G401 (cell line): ENCODE measurements around the gene ZNF213. TPM values are rescaled to one million over a fixed set of nuclear protein-coding genes. Genes with fewer than 3 reads are reported as not detected.
A peak's percentile ranks its signal among the peaks of the same experiment; 100 is the strongest.

ENCODE experiments used
- DNase-seq: peaks from one replicate; pipeline ENCODE4 v3.0.0-alpha.2; 2015; ENCODE audit warnings: low spot score
- in situ Hi-C: cut with HindIII; loops from 2 replicates; pipeline ENCODE4 v1.10.0; 2016; ENCODE audit warnings: low sequenced_read_pairs, mixed read lengths
- total RNA-seq: library from RNA; depleted of rRNA; stranded (reverse); fragments of >200 nt; shearing (Covaris generic); gene quantifications from 2 replicates; pipeline ENCODE4 v1.2.3, GENCODE V29; 2014

ZNF213 gene
- total RNA-seq, 1 experiment from 2014 or later: 0.61 TPM

DNA sequence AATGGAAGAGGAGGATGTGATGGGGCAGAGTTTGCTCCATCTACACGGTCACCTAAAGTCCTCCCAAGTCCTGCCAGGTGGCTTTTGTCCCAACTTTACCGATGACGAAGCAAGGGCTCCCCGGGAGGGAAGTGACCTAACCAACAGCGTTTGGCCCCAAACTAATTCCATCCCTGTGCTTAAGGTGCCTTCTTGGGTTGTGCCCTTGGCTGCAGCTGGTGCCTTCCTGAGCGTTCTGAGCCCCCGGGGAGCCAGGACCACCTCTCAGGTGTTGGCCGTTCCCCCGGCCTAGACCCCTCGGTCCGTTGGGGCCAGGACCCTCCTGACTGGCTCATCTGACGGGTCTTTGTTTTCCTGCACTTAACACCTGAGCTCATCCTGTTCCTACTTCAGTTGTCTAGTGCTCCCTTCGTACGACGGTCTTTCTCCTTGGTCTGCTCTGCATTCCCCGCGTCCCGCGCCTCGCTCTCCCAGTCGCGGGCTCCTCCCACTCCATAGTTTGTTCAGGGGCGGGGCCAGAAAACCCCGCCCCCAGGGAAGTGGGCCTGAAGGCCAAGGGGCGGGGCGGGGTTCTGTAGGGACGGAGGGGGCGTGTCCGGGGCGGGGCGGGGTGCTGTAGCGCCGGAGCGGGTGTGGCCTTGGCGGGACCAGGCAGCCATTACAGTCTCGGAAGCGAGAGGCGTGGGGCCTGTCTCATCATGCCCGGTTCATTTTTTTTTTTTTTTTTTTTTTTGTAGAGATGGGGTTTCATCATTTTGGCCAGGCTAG is 34.9 kb upstream of the ZNF213 start:
- peak; percentile 65 for DNase-seq

GRCh38 chr16:3101018-3101840 is 33.6 kb upstream of the ZNF213 start:
- in situ Hi-C loops: no loop called here
- DNase-seq: peak; percentile 37

More for the DNA sequence above, 34.9 kb upstream of the ZNF213 start:
- in situ Hi-C loops: no loop called here

GRCh38 chr16:3101841-3102470 is 32.9 kb upstream of the ZNF213 start:
- DNase-seq: no peak
- in situ Hi-C loops: no loop called here

GRCh38 chr16:3106205-3106928 is 28.5 kb upstream of the ZNF213 start:
- DNase-seq: peak; percentile 90

DNA sequence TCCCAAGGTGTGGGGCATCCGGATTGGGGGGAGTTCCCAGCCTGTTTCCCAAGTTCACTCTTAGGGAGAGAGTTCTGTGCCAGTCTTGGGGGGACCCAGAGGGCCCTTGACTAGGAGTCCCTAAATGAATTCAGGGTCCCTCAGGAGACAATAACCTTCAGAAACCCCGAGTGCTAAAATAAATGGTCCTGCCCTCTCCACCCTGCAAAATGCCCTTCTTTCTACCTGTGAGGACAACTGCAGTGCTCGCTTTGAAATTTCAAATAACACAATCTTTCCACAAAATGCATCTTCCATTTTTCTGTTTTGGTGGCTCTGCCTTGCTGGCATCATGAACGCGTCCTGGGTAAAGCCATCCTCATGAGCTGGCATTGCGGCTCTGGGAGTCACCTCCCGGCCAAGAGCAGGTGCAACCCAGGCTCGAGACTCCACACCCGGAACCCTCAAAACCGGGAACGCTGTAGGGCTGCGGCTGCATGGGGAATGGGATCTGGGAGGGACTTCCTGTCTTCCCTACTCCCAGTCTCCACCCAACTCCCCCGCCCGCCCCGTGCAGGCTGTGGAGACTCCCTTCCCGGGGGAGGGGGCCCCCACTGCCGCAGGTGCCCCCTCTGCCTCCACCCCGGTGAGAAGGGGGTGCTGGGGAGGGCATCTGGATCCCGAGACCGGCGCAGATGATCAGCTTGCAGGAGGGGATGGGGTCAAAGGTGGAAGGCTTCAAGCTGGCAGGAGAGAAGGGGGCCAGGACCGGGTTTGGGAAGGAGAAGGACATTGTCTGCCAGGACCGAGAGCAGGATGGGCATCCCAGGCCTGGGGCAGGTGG is 22.6 kb upstream of the ZNF213 start, which contains the start of gene ZNF205:
TSS of gene ZNF205 (plus strand) at position 529 of the 823 bp plus-strand sequence. CDS start 845 bp downstream, outside the sequence.
- in situ Hi-C loops: no loop called here
- peak; percentile 91 for DNase-seq

More at GRCh38 chr16:3106205-3106928, 28.5 kb upstream of the ZNF213 start:
- in situ Hi-C loops: no loop called here

- DNase-seq: peak; percentile 41
- in situ Hi-C loops: no loop called here
Measured at GRCh38 chr16:3112881-3113574, 21.8 kb upstream of the ZNF213 start.

GRCh38 chr16:3113765-3114479 is 20.9 kb upstream of the ZNF213 start:
- in situ Hi-C loops: no loop called here
- no peak for DNase-seq

- DNase-seq: no peak
- in situ Hi-C loops: no loop called here
Measured at GRCh38 chr16:3115003-3115402, 19.8 kb upstream of the ZNF213 start.

GRCh38 chr16:3115561-3115960 is 19.3 kb upstream of the ZNF213 start:
- no peak for DNase-seq
- in situ Hi-C loops: no loop called here

GRCh38 chr16:3118204-3118790 is 16.5 kb upstream of the ZNF213 start:
- no peak for DNase-seq
- in situ Hi-C loops: no loop called here

GRCh38 chr16:3118846-3119245 is 16.0 kb upstream of the ZNF213 start:
- in situ Hi-C loops: no loop called here
- no peak for DNase-seq

GRCh38 chr16:3119286-3119685 is 15.5 kb upstream of the ZNF213 start:
- in situ Hi-C loops: no loop called here

DNA sequence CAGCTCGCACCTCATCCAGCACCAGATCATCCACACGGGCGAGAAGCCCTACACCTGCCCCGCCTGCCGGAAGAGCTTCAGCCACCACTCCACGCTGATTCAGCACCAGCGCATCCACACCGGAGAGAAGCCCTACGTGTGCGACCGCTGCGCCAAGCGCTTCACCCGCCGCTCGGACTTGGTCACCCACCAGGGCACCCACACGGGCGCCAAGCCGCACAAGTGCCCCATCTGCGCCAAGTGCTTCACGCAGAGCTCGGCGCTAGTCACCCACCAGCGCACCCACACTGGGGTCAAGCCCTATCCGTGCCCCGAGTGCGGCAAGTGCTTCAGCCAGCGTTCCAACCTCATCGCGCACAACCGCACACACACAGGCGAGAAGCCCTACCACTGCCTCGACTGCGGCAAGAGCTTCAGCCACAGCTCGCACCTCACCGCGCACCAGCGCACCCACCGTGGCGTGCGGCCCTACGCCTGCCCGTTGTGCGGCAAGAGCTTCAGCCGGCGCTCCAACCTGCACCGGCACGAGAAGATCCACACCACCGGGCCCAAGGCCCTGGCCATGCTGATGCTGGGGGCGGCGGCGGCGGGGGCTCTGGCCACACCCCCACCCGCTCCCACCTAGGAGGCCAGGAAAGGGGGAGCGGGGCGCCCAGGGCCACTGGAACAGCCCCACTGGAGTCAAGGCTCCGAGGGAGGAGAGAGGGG is 15.0 kb upstream of the ZNF213 start:
- DNase-seq: no peak
- in situ Hi-C loops: no loop called here

More at GRCh38 chr16:3119286-3119685, 15.5 kb upstream of the ZNF213 start:
- no peak for DNase-seq

GRCh38 chr16:3120435-3120834 is 14.4 kb upstream of the ZNF213 start:
- in situ Hi-C loops: no loop called here
- DNase-seq: no peak

GRCh38 chr16:3121851-3122467 is 12.9 kb upstream of the ZNF213 start:
- in situ Hi-C loops: no loop called here
- DNase-seq: no peak
